ENCODE data around the gene TBC1D9.

TBC1D9 gene

GRCh38 chr4:140604544-140604943 lies 151.6 kb downstream of the TBC1D9 start:
- ChIA-PET CTCF (interaction anchor here (0.6 to 0.7 kb wide), 2 partner anchors 887 to 997 kb away, joined by 4 read pairs; no protein-coding TSS in a partner anchor), POLR2A (no interaction called here)
- H3K36me3 ChIP-seq (ENCODE audit: control insufficient read depth in 2 of 2, insufficient read depth in 1 of 2, low read length in 2 of 2): no peaks in the 10 kb centered on the region
- no peaks in the 10 kb centered on the region for H3K9me3 ChIP-seq (ENCODE audit: control insufficient read depth, insufficient read depth, low read depth, low read length)
- no peak overlapping the region for H3K4me3 ChIP-seq (ENCODE audit: low read depth, low read length)
- TF ChIP-seq MEIS1 (CRISPR knock-in tag; IDR thresholded peaks at IDR 0.05; ENCODE audit: borderline replicate concordance): no peak
- no peak for TF ChIP-seq ZNF362 (tag by site-specific recombination; IDR thresholded peaks at IDR 0.05)
- no peak for TF ChIP-seq ZSCAN4 (tag by site-specific recombination; IDR thresholded peaks at IDR 0.05)
- TF ChIP-seq GFI1B (tag by site-specific recombination; IDR thresholded peaks at IDR 0.05): no peak
- TF ChIP-seq ZBTB8A (tag by site-specific recombination; IDR thresholded peaks at IDR 0.05): no peak
- no peak for TF ChIP-seq ZNF280D (tag by site-specific recombination; IDR thresholded peaks at IDR 0.05)
- no peak for TF ChIP-seq ZNF623 (tag by site-specific recombination; IDR thresholded peaks at IDR 0.05)
- no peak overlapping the region for H3K27ac ChIP-seq (ENCODE audit: extremely low read depth, low read depth, low read length)
- no peaks in the 10 kb centered on the region for H3K4me1 ChIP-seq (ENCODE audit: control insufficient read depth, insufficient read depth, low read length)

GRCh38 chr4:140603286-140603685 lies 152.9 kb downstream of the TBC1D9 start:
- Histone ChIP-seq H3K36me3 (ENCODE audit: control insufficient read depth in 2 of 2, insufficient read depth in 1 of 2, low read length in 2 of 2) (no peaks in the 10 kb centered on the region), H3K4me3 (ENCODE audit: low read depth, low read length) (no peak overlapping the region), H3K4me1 (ENCODE audit: control insufficient read depth, insufficient read depth, low read length) (no peaks in the 10 kb centered on the region), H3K27ac (ENCODE audit: extremely low read depth, low read depth, low read length) (no peak overlapping the region), H3K9me3 (ENCODE audit: control insufficient read depth, insufficient read depth, low read depth, low read length) (no peaks in the 10 kb centered on the region)
- ChIA-PET CTCF (interaction anchor here (2.2 kb wide), 1 partner anchor 243 kb away, joined by 9 read pairs; no protein-coding TSS in a partner anchor), POLR2A (interaction anchor here (0.9 kb wide), 1 partner anchor 230 kb away, joined by 3 read pairs; the partner anchor contains the start of gene SCOC)
- TF ChIP-seq ZIC2 (tag by site-specific recombination; IDR thresholded peaks at IDR 0.05): 0 out of 2 replicates have a peak, but pooled peaks have one; percentile 18
- no peak for TF ChIP-seq SP7 (tag by site-specific recombination; IDR thresholded peaks at IDR 0.05)

- H3K36me3 ChIP-seq (ENCODE audit: control insufficient read depth in 2 of 2, insufficient read depth in 1 of 2, low read length in 2 of 2): no peaks in the 10 kb centered on the region
- TF ChIP-seq ZNF18 (tag by site-specific recombination; IDR thresholded peaks at IDR 0.05): no peak
- no peak for TF ChIP-seq SP2 (tag by site-specific recombination; IDR thresholded peaks at IDR 0.05)
- no peak for TF ChIP-seq ZFP37 (tag by site-specific recombination; IDR thresholded peaks at IDR 0.05)
- no peak for TF ChIP-seq GLI2 (tag by site-specific recombination; IDR thresholded peaks at IDR 0.05; ENCODE audit: borderline replicate concordance, low read depth)
- TF ChIP-seq ZNF76 (tag by site-specific recombination; IDR thresholded peaks at IDR 0.05; ENCODE audit: borderline replicate concordance, low read depth): no peak
- TF ChIP-seq HOXC10 (CRISPR knock-in tag; IDR thresholded peaks at IDR 0.05): no peak
- no peak for TF ChIP-seq MZF1 (tag by site-specific recombination; IDR thresholded peaks at IDR 0.05; ENCODE audit: borderline replicate concordance)
- no peak for TF ChIP-seq ZNF623 (tag by site-specific recombination; IDR thresholded peaks at IDR 0.05)
- no peak for TF ChIP-seq ZFHX2 (tag by site-specific recombination; conservative IDR thresholded peaks at IDR 0.05)
- H3K4me1 ChIP-seq (ENCODE audit: control insufficient read depth, insufficient read depth, low read length): no peaks in the 10 kb centered on the region
- no peak overlapping the region for H3K27ac ChIP-seq (ENCODE audit: extremely low read depth, low read depth, low read length)
- CTCF ChIA-PET: interaction anchor here (2.2 kb wide), 1 partner anchor 243 kb away, joined by 9 read pairs; no protein-coding TSS in a partner anchor
- POLR2A ChIA-PET: interaction anchor here (0.9 kb wide), 1 partner anchor 229 kb away, joined by 3 read pairs; the partner anchor contains the start of gene SCOC
- no peak overlapping the region for H3K4me3 ChIP-seq (ENCODE audit: low read depth, low read length)
- H3K9me3 ChIP-seq (ENCODE audit: control insufficient read depth, insufficient read depth, low read depth, low read length): no peaks in the 10 kb centered on the region
Observed at GRCh38 chr4:140602714-140603113, 153.5 kb downstream of the TBC1D9 start.

Measured in HEK293 (cell line).